GM23248 (cell line): ENCODE data around the gene GJD4. TPM values are rescaled to one million over a fixed set of nuclear protein-coding genes. Genes with fewer than 3 reads are reported as not detected.

ENCODE experiments used
- DNase-seq: peaks from one replicate; pipeline ENCODE4 v3.0.0-alpha.2; 2015
- H2AFZ ChIP-seq: fragments of 200-600 bp; sonication (generic); 2 replicates; pipeline ENCODE4 v1.6.1; 2016; ENCODE audit warnings: antibody characterized with exemption
- H3F3A ChIP-seq: fragments of 200-600 bp; sonication (generic); 2 replicates; pipeline ENCODE4 v1.6.1; 2016; ENCODE audit warnings: mild to moderate bottlenecking, antibody characterized with exemption, mixed run types; ENCODE audit not compliant: insufficient read depth
- H3K27ac ChIP-seq: fragments of 200-600 bp; sonication (generic); 2 replicates; pipeline ENCODE4 v1.5.1; 2016; ENCODE audit warnings: mild to moderate bottlenecking
- H3K27me3 ChIP-seq: fragments of 200-600 bp; sonication (generic); replicated peaks from 2 replicates; pipeline ENCODE4 v1.6.1; 2016; ENCODE audit warnings: mild to moderate bottlenecking; ENCODE audit not compliant: insufficient read depth
- H3K36me3 ChIP-seq: fragments of 200-600 bp; sonication (generic); 2 replicates; pipeline ENCODE4 v1.6.1; 2016; ENCODE audit warnings: low read depth, mild to moderate bottlenecking
- H3K4me1 ChIP-seq: fragments of 200-600 bp; sonication (generic); 2 replicates; pipeline ENCODE4 v1.6.1; 2016; ENCODE audit warnings: mild to moderate bottlenecking; ENCODE audit not compliant: insufficient read depth
- H3K4me2 ChIP-seq: fragments of 200-600 bp; sonication (generic); one replicate; pipeline ENCODE4 v1.6.1; 2016; ENCODE audit warnings: mild to moderate bottlenecking; ENCODE audit not compliant: unreplicated experiment
- H3K4me3 ChIP-seq: fragments of 200-600 bp; sonication (generic); 2 replicates; pipeline ENCODE4 v1.5.1; 2016; ENCODE audit warnings: mild to moderate bottlenecking
- H3K79me2 ChIP-seq: fragments of 200-600 bp; sonication (generic); 2 replicates; pipeline ENCODE4 v1.6.1; 2016; ENCODE audit warnings: mild to moderate bottlenecking; ENCODE audit not compliant: insufficient read depth
- H3K9ac ChIP-seq: fragments of 200-600 bp; sonication (generic); 2 replicates; pipeline ENCODE4 v1.6.1; 2016; ENCODE audit warnings: mild to moderate bottlenecking
- H3K9me2 ChIP-seq: fragments of 200-600 bp; sonication (generic); 2 replicates; pipeline ENCODE4 v1.6.1; 2016; ENCODE audit warnings: mixed run types, mild to moderate bottlenecking, moderate library complexity; ENCODE audit not compliant: insufficient read depth
- H3K9me3 ChIP-seq: fragments of 200-600 bp; sonication (generic); one replicate; pipeline ENCODE4 v1.6.1; 2017; ENCODE audit warnings: low read depth
- H4K20me1 ChIP-seq: fragments of 200-600 bp; sonication (generic); 2 replicates; pipeline ENCODE4 v1.6.0; 2016; ENCODE audit not compliant: insufficient read depth
- EZH2 ChIP-seq: fragments of 200-600 bp; sonication (generic); IDR thresholded peaks from 2 replicates; pipeline ENCODE4 v1.6.1; 2018; ENCODE audit warnings: antibody characterized with exemption, mild to moderate bottlenecking; ENCODE audit not compliant: insufficient read depth, poor library complexity, severe bottlenecking
- EZH2phosphoT487 ChIP-seq: fragments of 200-600 bp; sonication (generic); IDR thresholded peaks from 2 replicates; pipeline ENCODE4 v1.6.1; 2018; ENCODE audit warnings: antibody characterized with exemption, moderate library complexity, mild to moderate bottlenecking, low read depth; ENCODE audit not compliant: insufficient read depth
- WGBS, 2 experiments: methylation state at CpG; one replicate each; pipeline ENCODE4 v1.1.6; 2015 to 2017; ENCODE audit warnings: low lambda C conversion rate in 2 of 2, low coverage in 1 of 2; ENCODE audit errors: missing lambda C conversion rate in 2 of 2; 5-methylcytosine and 5-hydroxymethylcytosine counted together
- in situ Hi-C: fragments of 300-500 bp; cut with MboI; formaldehyde crosslinking; loops from 2 replicates; pipeline ENCODE4 v1.15.0; 2020
- polyA plus RNA-seq: library from polyadenylated mRNA; unstranded; fragments of >200 nt; fragmentation: Nextera tagmentation; extraction: Ambion mirVana; gene quantifications from 2 replicates; pipeline ENCODE4 v1.2.1, GENCODE V29; 2016
- total RNA-seq: library from RNA; depleted of rRNA; stranded (reverse); fragments of >200 nt; shearing (Covaris generic); gene quantifications from 2 replicates; pipeline ENCODE4 v1.2.3, GENCODE V29; 2014

GJD4 gene
- total and polyA plus RNA-seq, 2 experiments from 2014 or later: not detected

- peaks cover 15% of the 10 kb centered on the region for H3K4me1 ChIP-seq
- peak; percentile 62 for DNase-seq
- H3K9ac ChIP-seq: no peak overlapping the region
- H3K4me3 ChIP-seq: no peak overlapping the region
- H3K27ac ChIP-seq: peak overlapping the region; percentile 41
- H3K4me2 ChIP-seq: peak overlapping the region; percentile 6
- in situ Hi-C loops: loop anchor here (25.0 kb wide), 1 partner anchor 453 kb away; no protein-coding TSS in a partner anchor
- H3K27me3 ChIP-seq: no peaks in the 10 kb centered on the region
- no peak for TF ChIP-seq EZH2phosphoT487
- TF ChIP-seq EZH2: no peak
- no peaks in the 10 kb centered on the region for H3K9me2 ChIP-seq
- H3K79me2 ChIP-seq: peaks cover 10% of the 10 kb centered on the region; the same call in 1 of the 2 replicates
- no peaks in the 10 kb centered on the region for H4K20me1 ChIP-seq
- 48 to 49% methylated on average over 8 of the region's 8 CpGs for WGBS, 2 experiments
- H3F3A ChIP-seq: no peaks in the 10 kb centered on the region
- H3K36me3 ChIP-seq: peaks cover 11% of the 10 kb centered on the region; the same call in 1 of the 2 replicates
- H3K9me3 ChIP-seq: no peaks in the 10 kb centered on the region
- H2AFZ ChIP-seq: no peak overlapping the region
These were observed 39.5 kb upstream of the GJD4 start for GRCh38 chr10:35565602-35566081.

GRCh38 chr10:35567951-35568350 is 37.2 kb upstream of the GJD4 start:
- Histone ChIP-seq H3K9me2 (no peaks in the 10 kb centered on the region), H3F3A (no peaks in the 10 kb centered on the region), H3K9me3 (no peaks in the 10 kb centered on the region), H3K79me2 (peaks cover 10% of the 10 kb centered on the region; the same call in 1 of the 2 replicates), H2AFZ (no peak overlapping the region), H3K4me1 (peaks cover 15% of the 10 kb centered on the region), H3K27me3 (no peaks in the 10 kb centered on the region), H3K4me2 (no peak overlapping the region), H3K36me3 (peaks cover 20% of the 10 kb centered on the region), H3K9ac (no peak overlapping the region), H4K20me1 (no peaks in the 10 kb centered on the region), H3K27ac (no peak overlapping the region), H3K4me3 (no peak overlapping the region)
- in situ Hi-C loops: loop anchor here (25.0 kb wide), 1 partner anchor 456 kb away; no protein-coding TSS in a partner anchor
- 93 to 98% methylated on average over 6 of the region's 6 CpGs for WGBS, 2 experiments
- TF ChIP-seq EZH2 (no peak), EZH2phosphoT487 (no peak)
- DNase-seq: no peak

GRCh38 chr10:35568483-35569015 is 36.6 kb upstream of the GJD4 start:
- in situ Hi-C loops: loop anchor here (25.0 kb wide), 1 partner anchor 456 kb away; no protein-coding TSS in a partner anchor
- Histone ChIP-seq H3K79me2 (peaks cover 10% of the 10 kb centered on the region; the same call in 1 of the 2 replicates), H3F3A (no peaks in the 10 kb centered on the region), H3K9ac (no peak overlapping the region), H3K9me3 (no peaks in the 10 kb centered on the region), H3K9me2 (no peaks in the 10 kb centered on the region), H3K4me1 (peaks cover 15% of the 10 kb centered on the region), H3K36me3 (peaks cover 20% of the 10 kb centered on the region), H3K27ac (no peak overlapping the region), H4K20me1 (no peaks in the 10 kb centered on the region), H2AFZ (no peak overlapping the region), H3K4me2 (no peak overlapping the region), H3K27me3 (no peaks in the 10 kb centered on the region), H3K4me3 (no peak overlapping the region)
- no peak for DNase-seq
- TF ChIP-seq EZH2 (no peak), EZH2phosphoT487 (no peak)
- 94 to 98% methylated on average over 17 to 20 of the region's 20 CpGs for WGBS, 2 experiments

- 95 to 96% methylated on average over 19 of the region's 19 CpGs for WGBS, 2 experiments
- Histone ChIP-seq H3K4me2 (no peak overlapping the region), H3K9me3 (no peaks in the 10 kb centered on the region), H3K36me3 (peaks cover 20% of the 10 kb centered on the region), H3K79me2 (0 out of 2 replicates have a peak, but pooled peaks cover 4% of the 10 kb centered on the region), H3K9ac (no peak overlapping the region), H3K9me2 (no peaks in the 10 kb centered on the region), H3K27me3 (no peaks in the 10 kb centered on the region), H3K27ac (no peak overlapping the region), H3K4me3 (no peak overlapping the region), H3F3A (no peaks in the 10 kb centered on the region), H3K4me1 (peaks cover 14% of the 10 kb centered on the region), H2AFZ (no peak overlapping the region), H4K20me1 (no peaks in the 10 kb centered on the region)
- in situ Hi-C loops: loop anchor here (25.0 kb wide), 1 partner anchor 457 kb away; no protein-coding TSS in a partner anchor
- TF ChIP-seq EZH2: no peak
- TF ChIP-seq EZH2phosphoT487: no peak
- no peak for DNase-seq
These were observed 35.9 kb upstream of the GJD4 start for GRCh38 chr10:35569111-35569707.
